ENCODE data around the gene CPD. TPM values are rescaled to one million over a fixed set of nuclear protein-coding genes. Genes with fewer than 3 reads are reported as not detected.
"Not testable (repeated sequence)": the region's sequence is repeated elsewhere in the genome, so short reads cannot be mapped to it uniquely, and the experiment has no call there.

The CPD gene
- total RNA-seq, 1 donor: 102 TPM

DNA sequence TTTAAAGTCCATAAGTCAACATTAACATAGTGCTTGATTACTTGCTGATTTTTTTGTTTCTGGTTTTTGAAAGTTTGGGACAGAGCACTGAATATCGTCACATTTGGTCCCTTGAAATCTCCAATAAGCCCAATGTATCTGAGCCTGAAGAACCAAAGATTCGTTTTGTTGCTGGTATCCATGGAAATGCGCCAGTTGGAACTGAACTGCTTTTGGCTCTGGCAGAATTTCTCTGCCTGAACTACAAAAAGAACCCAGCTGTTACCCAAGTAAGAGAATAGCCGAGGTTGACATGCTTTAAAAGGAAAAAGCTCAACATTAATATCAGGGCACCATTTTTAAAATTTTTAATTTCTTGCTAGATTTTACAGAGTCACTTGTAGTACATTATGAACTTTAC, 70.8 kb downstream of the CPD start:
- no peak overlapping the region for H3K4me3 ChIP-seq (ENCODE audit: low read depth, low read length)
- TF ChIP-seq, protein P1, sequence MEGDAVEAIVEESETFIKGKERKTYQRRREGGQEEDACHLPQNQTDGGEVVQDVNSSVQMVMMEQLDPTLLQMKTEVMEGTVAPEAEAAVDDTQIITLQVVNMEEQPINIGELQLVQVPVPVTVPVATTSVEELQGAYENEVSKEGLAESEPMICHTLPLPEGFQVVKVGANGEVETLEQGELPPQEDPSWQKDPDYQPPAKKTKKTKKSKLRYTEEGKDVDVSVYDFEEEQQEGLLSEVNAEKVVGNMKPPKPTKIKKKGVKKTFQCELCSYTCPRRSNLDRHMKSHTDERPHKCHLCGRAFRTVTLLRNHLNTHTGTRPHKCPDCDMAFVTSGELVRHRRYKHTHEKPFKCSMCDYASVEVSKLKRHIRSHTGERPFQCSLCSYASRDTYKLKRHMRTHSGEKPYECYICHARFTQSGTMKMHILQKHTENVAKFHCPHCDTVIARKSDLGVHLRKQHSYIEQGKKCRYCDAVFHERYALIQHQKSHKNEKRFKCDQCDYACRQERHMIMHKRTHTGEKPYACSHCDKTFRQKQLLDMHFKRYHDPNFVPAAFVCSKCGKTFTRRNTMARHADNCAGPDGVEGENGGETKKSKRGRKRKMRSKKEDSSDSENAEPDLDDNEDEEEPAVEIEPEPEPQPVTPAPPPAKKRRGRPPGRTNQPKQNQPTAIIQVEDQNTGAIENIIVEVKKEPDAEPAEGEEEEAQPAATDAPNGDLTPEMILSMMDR (IDR thresholded peaks at IDR 0.05; ENCODE audit: insufficient read depth, low read length): no peak
- peak; percentile 71 for DNase-seq (ENCODE audit: low read depth)

DNA sequence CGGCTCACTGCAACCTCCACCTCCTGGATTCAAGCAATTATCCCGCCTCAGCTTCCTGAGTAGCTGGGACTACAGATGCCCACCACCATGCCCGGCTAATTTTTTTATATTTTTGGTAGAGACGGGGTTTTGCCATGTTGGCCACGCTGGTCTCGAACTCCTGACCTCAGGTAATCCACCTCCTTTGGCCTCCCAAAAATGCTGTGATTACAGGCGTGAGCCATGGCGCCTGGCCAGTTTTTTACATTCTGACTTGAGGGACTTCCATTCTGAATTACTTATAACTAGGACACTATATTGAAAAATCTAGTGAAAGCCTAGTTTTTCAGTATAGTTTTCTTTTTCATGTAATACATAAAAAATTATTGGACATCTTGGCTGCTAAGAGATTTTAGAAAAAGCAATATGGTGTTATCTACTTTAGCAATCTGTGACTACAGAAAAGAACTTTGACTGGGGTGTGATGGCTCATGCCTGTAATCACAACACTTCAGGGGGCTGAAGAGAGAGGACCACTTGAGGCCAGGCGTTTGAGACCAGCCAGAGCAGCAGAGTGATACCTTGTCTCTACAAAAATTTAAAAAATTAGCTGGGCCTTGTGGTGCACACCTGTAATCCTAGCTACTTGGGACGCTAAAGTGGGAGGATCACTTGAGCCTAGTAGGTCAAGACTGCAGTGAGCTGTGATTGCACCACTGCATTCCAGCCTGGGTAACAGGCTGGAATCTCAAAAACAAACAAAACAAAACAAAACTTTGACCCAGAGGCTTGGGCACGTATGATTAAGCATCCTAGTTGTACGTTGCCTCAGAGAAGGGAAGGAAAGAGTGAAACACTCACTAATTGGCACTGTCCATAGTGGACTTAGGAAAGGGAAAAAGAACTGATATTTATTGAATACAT, 71.6 kb downstream of the CPD start:
- no peak for DNase-seq (ENCODE audit: low read depth)
- H3K4me3 ChIP-seq (ENCODE audit: low read depth, low read length): no peak overlapping the region
- TF ChIP-seq, protein P1 (IDR thresholded peaks at IDR 0.05; ENCODE audit: insufficient read depth, low read length): no peak

DNA sequence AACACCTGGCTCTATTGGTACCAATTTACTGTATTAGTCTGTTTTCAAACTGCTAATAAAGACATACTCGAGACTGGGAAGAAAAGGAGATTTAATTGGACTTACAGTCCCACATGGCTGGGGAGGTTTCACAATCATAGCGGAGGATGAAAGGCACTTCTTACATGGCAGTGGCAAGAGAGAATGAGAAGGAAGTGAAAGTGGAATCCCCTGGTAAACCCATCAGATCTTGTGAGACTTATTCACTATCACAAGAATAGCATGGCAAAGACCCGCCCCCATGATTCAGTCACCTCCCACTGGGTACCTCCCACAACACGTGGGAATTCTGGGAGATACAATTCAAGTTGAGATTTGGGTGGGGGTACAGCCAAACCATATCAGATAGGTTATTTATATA, 75.9 kb downstream of the CPD start:
- TF ChIP-seq, protein P1 (IDR thresholded peaks at IDR 0.05; ENCODE audit: insufficient read depth, low read length): no peak
- H3K4me3 ChIP-seq (ENCODE audit: low read depth, low read length): no peak overlapping the region
- DNase-seq (ENCODE audit: low read depth): no peak

DNA sequence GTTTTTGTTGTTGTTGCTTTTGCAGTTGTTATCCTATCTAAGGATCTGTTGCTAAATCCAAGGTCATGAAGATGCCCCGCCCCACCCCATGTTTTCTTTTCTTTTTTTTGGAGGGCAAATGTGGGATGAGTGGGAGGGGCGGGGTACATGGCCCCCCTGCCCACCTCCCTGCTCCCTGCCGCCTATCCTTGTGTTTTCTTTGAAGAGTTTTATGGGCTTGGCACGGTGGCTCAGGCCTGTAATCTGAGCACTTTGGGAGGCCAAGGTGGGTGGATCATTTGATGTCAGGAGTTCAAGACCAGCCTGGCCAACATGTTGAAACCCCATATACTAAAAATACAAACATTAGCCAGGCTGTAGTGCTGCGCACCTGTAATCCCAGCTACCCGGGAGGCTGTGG, 79.6 kb downstream of the CPD start:
- TF ChIP-seq, protein P1 (IDR thresholded peaks at IDR 0.05; ENCODE audit: insufficient read depth, low read length): no peak
- no peak for DNase-seq (ENCODE audit: low read depth)
- no peak overlapping the region for H3K4me3 ChIP-seq (ENCODE audit: low read depth, low read length)

DNA sequence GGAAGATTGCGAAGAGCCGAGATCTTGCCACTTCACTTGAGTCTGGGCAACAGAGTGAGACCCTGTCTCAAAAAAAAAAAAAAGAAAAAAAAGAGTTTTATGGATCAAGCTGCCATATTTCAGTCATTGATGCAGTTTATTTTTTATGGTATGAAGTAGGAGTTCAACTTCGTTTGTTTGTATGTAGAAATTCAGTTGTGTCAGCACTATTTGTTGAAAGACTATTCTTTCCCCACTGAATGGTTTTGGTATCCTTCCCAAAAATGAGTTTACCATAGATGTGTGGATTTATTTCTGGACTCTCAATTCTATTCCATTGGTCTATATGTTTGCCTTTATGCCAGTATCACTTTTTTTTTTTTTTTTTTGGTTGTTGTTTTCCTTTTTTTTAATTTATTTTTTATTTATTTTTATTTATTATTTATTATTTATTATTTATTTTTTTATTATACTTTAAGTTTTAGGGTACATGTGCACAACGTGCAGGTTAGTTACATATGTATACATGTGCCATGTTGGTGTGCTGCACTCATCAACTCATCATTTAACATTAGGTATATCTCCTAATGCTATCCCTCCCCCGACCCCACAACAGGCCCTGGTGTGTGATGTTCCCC, 80.2 kb downstream of the CPD start:
- not testable (repeated sequence) for H3K4me3 ChIP-seq (ENCODE audit: low read depth, low read length); DNase-seq (ENCODE audit: low read depth)

DNA sequence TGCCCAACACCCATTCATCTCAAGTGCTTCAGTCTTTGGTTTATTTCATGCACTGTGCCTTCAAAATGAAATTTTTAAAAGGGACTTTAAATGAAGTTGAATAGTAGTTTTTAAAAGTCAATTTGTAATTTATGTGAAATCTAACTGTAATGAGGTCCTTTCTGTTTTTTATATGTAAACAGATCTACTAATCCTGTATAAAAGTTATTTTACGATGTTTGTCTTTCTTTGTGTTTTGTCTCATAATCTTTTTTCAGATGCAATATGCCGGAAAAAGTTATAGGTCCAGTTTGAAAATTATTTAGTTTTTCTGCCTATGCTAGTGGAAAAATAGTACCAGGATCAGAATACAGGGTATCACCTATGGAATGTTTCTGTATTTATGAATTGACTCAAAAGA, 89.7 kb downstream of the CPD start:
- no peak overlapping the region for H3K4me3 ChIP-seq (ENCODE audit: low read depth, low read length)
- DNase-seq (ENCODE audit: low read depth): no peak
- TF ChIP-seq, protein P1 (IDR thresholded peaks at IDR 0.05; ENCODE audit: insufficient read depth, low read length): no peak

DNA sequence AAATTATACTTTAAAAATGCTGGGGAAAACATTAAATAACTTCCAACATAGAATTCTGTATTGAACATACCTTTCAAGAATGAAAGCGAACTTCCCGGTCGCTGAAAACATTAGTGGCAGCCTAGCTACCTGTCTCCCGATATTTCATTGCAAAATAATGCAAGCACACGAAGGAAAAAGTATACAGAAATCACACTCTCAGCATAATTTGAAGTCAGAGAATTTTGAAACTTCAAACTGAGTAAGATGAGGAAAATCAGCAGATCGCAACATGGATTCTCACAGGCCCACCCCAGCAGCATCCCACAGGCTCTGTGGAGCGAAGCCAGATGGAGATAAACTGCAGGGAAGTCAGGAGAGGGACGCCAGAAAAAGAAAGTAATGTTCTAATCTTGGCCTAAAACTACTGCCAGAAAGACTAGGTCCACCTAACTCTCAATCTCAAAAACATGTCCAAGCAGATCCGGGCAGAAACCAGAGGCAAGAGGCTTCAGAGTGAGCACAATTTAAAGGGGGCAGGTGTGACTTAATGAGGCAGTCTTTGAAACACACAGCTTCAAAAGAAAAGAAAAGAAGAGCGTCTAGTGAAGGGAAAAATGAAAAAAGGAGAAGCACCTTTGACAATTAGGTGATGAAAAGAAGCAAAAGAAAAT, 93.6 kb downstream of the CPD start:
- no peak overlapping the region for H3K4me3 ChIP-seq (ENCODE audit: low read depth, low read length)
- TF ChIP-seq, protein P1 (IDR thresholded peaks at IDR 0.05; ENCODE audit: insufficient read depth, low read length): no peak
- DNase-seq (ENCODE audit: low read depth): peak; percentile 67
